NB4 (cell line): Measurements from ENCODE around the gene MANSC4.

Experiments used
- DNase-seq: peaks from one replicate; pipeline ENCODE4 v3.0.0; 2010; ENCODE audit warnings: low read depth
- H3K4me3 ChIP-seq: one replicate; pipeline ENCODE4 v1.5.1; 2011; ENCODE audit warnings: mild to moderate bottlenecking, low read depth, low read length, moderate library complexity
- CTCF ChIP-seq: IDR thresholded peaks from one replicate; pipeline ENCODE4 v1.5.1; 2012; ENCODE audit warnings: low read depth, low read length
- MYC ChIP-seq: IDR thresholded peaks from 2 replicates; pipeline ENCODE4 v1.6.1; 2011; ENCODE audit warnings: low read depth, low read length
- POLR2A ChIP-seq: IDR thresholded peaks from 2 replicates; pipeline ENCODE4 v1.6.1; 2011; ENCODE audit warnings: mild to moderate bottlenecking; ENCODE audit not compliant: insufficient read length; ENCODE audit errors: extremely low read depth
- TF ChIP-seq, protein P1 (sequence below): IDR thresholded peaks from 2 replicates; pipeline ENCODE4 v1.6.1; 2011; ENCODE audit warnings: low read depth, low read length

MANSC4 gene

GRCh38 chr12:27806259-27806658, 26.2 kb upstream of the MANSC4 start:
- no peak for TF ChIP-seq CTCF
- TF ChIP-seq MYC, result no peak
- TF ChIP-seq, protein P1, sequence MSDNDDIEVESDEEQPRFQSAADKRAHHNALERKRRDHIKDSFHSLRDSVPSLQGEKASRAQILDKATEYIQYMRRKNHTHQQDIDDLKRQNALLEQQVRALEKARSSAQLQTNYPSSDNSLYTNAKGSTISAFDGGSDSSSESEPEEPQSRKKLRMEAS, result no peak
- no peak for TF ChIP-seq POLR2A
- H3K4me3 ChIP-seq, result no peak overlapping the region
- no peak for DNase-seq

GRCh38 chr12:27805238-27805637, 25.2 kb upstream of the MANSC4 start:
- no peak for DNase-seq
- TF ChIP-seq, protein P1, result no peak
- TF ChIP-seq POLR2A (no peak), MYC (no peak), CTCF (no peak)
- no peak overlapping the region for H3K4me3 ChIP-seq

DNA sequence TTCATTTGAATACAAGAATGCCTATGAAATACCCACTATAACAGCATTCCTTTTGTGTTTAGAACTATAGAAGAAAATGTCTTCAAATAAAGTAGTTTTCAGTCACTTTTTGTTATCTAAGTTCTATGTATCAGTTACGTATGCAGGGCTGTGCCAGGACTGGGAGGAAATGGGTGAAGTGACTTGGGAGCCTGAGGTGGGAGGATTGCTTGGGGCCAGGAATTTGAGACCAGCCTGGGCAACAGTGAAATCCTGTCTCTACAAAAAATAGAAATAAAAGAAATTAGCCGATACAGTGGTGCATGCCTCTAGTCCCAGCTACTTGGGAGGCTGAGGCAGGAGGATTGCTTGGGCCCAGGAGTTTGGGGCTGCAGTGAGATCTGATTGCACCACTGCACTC, 22.9 kb upstream of the MANSC4 start:
- no peak overlapping the region for H3K4me3 ChIP-seq
- no peak for DNase-seq
- TF ChIP-seq MYC (no peak), POLR2A (no peak), CTCF (no peak)
- TF ChIP-seq, protein P1, result no peak

DNA sequence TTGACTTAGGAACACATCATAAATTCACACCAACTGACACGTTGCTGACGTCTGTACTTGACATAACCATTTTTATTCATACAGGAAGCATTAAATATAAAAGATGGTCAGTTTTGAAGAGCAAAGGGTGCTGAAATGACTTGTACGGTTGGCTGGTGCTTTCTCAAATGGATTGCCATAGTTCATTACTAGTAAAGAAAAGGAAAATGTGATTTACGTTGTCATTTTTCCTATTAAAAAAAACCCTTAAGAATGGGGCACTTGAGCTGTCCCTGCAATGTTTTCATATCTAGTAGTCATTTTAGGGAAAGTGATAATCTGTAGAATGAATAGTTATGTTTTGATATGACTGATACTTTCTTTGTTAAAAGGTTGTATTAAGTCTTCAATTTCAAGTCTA, 22.5 kb upstream of the MANSC4 start:
- H3K4me3 ChIP-seq, result no peak overlapping the region
- TF ChIP-seq, protein P1, result no peak
- TF ChIP-seq MYC (no peak), POLR2A (no peak), CTCF (no peak)
- DNase-seq, result no peak

GRCh38 chr12:27801630-27802029, 21.6 kb upstream of the MANSC4 start:
- DNase-seq, result no peak
- no peak for TF ChIP-seq MYC
- TF ChIP-seq CTCF, result no peak
- TF ChIP-seq, protein P1, result no peak
- TF ChIP-seq POLR2A, result no peak
- no peak overlapping the region for H3K4me3 ChIP-seq

DNA sequence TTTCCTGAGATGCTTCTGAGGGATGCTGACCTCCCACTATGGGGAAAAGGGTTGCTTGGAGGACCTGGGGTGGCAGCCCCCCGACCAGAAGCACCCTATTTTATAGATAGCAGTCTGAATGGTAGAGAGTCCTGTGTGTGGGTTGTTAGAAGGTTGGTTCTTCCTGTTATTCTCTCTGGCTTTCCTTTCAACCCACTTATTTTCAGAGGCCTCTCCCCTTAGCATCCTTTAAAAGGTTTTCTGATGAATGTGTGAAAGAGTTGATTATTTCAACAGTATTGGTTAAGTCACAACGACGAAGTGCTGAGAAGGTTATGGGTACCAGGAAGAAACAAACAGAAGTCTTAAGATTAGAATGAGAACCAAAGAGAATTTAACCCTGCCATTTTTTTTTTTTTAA, 20.8 kb upstream of the MANSC4 start:
- TF ChIP-seq, protein P1, result no peak
- TF ChIP-seq CTCF, result no peak
- no peak for DNase-seq
- no peak overlapping the region for H3K4me3 ChIP-seq
